Adrenal gland (tissue), 12 donors: Measurements from ENCODE around the gene PHB1. TPM values are rescaled to one million over a fixed set of nuclear protein-coding genes. Genes with fewer than 3 reads are reported as not detected.

Experiments used
- DNase-seq, 7 donors: peaks; one replicate each; pipeline ENCODE4 v3.0.0-alpha.2; 2019 to 2020
- H3K27ac ChIP-seq, 5 donors: fragments of 200-600 bp; sonication (generic) in 4 of 5; 1 replicate in 3 of 5; 2 replicates in 2 of 5; pipeline versions ENCODE4 v1.5.1 to v1.8.0; 2016 to 2020; ENCODE audit warnings: mild to moderate bottlenecking in 1 of 5
- H3K27me3 ChIP-seq: fragments of 200-600 bp; 2 replicates; pipeline ENCODE4 v1.8.0; 2021
- H3K36me3 ChIP-seq, 2 donors: fragments of 200-600 bp; replicated peaks in 1 of 2; 1 replicate in 1 of 2; 2 replicates in 1 of 2; pipeline versions ENCODE4 v1.5.1 to v1.8.0; 2018 to 2022
- H3K4me1 ChIP-seq, 2 donors: fragments of 200-600 bp; replicated peaks in 1 of 2; 1 replicate in 1 of 2; 2 replicates in 1 of 2; pipeline versions ENCODE4 v1.5.1 to v1.8.0; 2018 to 2021
- H3K4me3 ChIP-seq, 4 donors: fragments of 200-600 bp; sonication (generic) in 3 of 4; one replicate each; pipeline ENCODE4 v1.5.1; 2016 to 2018
- H3K9me3 ChIP-seq, 3 donors: fragments of 200-600 bp; sonication (generic) in 1 of 3; replicated peaks in 1 of 3; 1 replicate in 2 of 3; 2 replicates in 1 of 3; pipeline versions ENCODE4 v1.5.1 to v1.8.0; 2016 to 2021
- POLR2A ChIP-seq, 2 donors: fragments of 450-650 bp; IDR thresholded peaks; one replicate each; pipeline ENCODE4 v1.6.1; 2017; ENCODE audit warnings: antibody characterized with exemption in 2 of 2, mild to moderate bottlenecking in 2 of 2, moderate library complexity in 1 of 2
- WGBS, 4 donors: extraction: QIAGEN DNeasy Blood & Tissue Kit in 2 of 4; methylation state at CpG; one replicate each; pipeline versions ENCODE4 v1.1.5 to v1.1.7; 2013 to 2017; 5-methylcytosine and 5-hydroxymethylcytosine counted together
- intact Hi-C, 2 donors: fragments of 100-400 bp; cut with DNase I; formaldehyde crosslinking; loops; one replicate each; pipeline versions ENCODE4 v1.14.1 to v1.15.0; 2022 to 2023
- polyA plus RNA-seq, 3 donors: library from polyadenylated mRNA; stranded (reverse); fragments of 200-250 nt in 2 of 3; fragments of 350-450 nt in 1 of 3; fragmentation: Illumina TruSeq in 1 of 3; extraction: RNeasy Lipid Tissue Mini Kit (QIAGEN cat#74804) in 1 of 3; gene quantifications; one replicate each; pipeline ENCODE4 v1.2.3, GENCODE V29; 2013 to 2014
- total RNA-seq, 9 donors: library from RNA; depleted of rRNA in 4 of 9; stranded (reverse); fragments of >200 nt in 4 of 9; fragments of 120-200 nt in 1 of 9; fragmentation: NEBNext Ultra II Directional in 1 of 9; extraction: Animal tissue kit (Norgen Biotek cat#: 25700) in 1 of 9; gene quantifications; one replicate each; pipeline versions ENCODE4 v1.1.0 to v1.2.4, GENCODE V29; 2013 to 2023
- TF ChIP-seq, protein P1 (sequence below), 6 experiments: fragments of 450-650 bp in 4 of 6; fragments of 200-600 bp in 2 of 6; sonication (generic) in 1 of 6; IDR thresholded peaks; 1 replicate in 5 of 6; 2 replicates in 1 of 6; pipeline versions ENCODE4 v1.5.1 to v1.8.0; 2016 to 2021; ENCODE audit warnings: antibody characterized with exemption in 6 of 6, mild to moderate bottlenecking in 2 of 6, moderate library complexity in 1 of 6
- donor health status: healthy with polysubstance abuse.
- donor health status: Bipolar disorder and iron deficiency.
- donor health status: DM: yes; HTN: yes; CAD: no.
- donor health status: DM: no; HTN: no; CAD: no.
- donor health status: DM: no; HTN: no; CAD: no.
- donor health status: DM: yes; HTN: yes; CAD: no.

Gene PHB1
- total and polyA plus RNA-seq, 12 donors, result 66.4 to 222 (median 123) TPM

DNA sequence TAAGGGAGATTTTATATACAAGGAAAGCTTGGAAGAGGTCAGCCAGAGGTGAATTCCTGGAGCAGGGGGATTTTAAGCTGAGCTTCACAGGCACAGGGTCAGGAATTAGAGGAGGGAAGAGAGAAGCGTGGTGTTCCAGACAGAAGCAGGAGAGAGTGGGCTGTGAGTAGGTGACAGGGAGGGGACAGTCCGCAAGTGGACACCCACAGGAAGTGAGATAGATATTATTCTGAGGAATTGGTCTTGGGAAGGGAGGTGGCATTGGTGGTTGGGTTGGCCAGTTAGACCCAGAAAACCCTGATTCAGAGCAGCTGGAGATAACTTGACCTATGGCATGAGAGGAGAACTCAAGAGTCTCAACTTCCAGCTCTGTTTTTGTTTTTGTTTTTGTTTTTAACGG, 14.7 kb downstream of the PHB1 start:
- 71 to 81% (median 79%) methylated on average over 3 of the region's 3 CpGs for WGBS, 4 donors
- Histone ChIP-seq H3K36me3 (peaks cover 0 to 14% of the 10 kb centered on the region in 2 donors), H3K27me3 (no peaks in the 10 kb centered on the region), H3K4me1 (peaks cover 0 to 1% of the 10 kb centered on the region in 2 donors), H3K4me3 (no peak overlapping the region), H3K9me3 (no peaks in the 10 kb centered on the region), H3K27ac (no peak overlapping the region)
- no peak for TF ChIP-seq POLR2A (IDR thresholded peaks at IDR 0.05)
- TF ChIP-seq, protein P1, sequence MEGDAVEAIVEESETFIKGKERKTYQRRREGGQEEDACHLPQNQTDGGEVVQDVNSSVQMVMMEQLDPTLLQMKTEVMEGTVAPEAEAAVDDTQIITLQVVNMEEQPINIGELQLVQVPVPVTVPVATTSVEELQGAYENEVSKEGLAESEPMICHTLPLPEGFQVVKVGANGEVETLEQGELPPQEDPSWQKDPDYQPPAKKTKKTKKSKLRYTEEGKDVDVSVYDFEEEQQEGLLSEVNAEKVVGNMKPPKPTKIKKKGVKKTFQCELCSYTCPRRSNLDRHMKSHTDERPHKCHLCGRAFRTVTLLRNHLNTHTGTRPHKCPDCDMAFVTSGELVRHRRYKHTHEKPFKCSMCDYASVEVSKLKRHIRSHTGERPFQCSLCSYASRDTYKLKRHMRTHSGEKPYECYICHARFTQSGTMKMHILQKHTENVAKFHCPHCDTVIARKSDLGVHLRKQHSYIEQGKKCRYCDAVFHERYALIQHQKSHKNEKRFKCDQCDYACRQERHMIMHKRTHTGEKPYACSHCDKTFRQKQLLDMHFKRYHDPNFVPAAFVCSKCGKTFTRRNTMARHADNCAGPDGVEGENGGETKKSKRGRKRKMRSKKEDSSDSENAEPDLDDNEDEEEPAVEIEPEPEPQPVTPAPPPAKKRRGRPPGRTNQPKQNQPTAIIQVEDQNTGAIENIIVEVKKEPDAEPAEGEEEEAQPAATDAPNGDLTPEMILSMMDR (IDR thresholded peaks at IDR 0.05), result no peak
- intact Hi-C loops, result loop anchor here in 1 of 2 donors (5.0 to 10.0 kb wide), 2 partner anchors 83 to 155 kb away; no protein-coding TSS in a partner anchor
- DNase-seq, result no peak

DNA sequence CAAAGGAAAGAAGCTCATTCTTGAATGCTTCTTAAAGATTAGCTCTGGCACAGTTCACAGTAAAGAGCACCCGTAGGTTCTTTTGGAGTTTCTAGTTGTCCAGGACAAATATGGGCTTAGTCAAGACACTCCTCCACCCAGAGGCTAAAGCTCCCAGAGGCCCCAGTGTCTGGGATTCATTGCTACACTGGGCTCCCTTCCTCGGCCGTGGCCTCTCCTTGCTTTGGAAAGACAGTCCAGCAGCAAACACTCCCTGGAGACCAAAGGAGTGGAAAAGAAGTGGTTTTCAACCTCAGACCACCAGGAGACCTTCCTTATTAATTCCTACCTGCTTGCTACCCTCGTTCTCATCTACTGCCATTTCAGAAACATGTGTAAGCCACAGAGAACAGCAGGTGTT, 17.1 kb downstream of the PHB1 start:
- DNase-seq, result no peak
- H3K9me3 ChIP-seq, result no peaks in the 10 kb centered on the region
- no peak overlapping the region for H3K27ac ChIP-seq
- 49 to 64% (median 58%) methylated on average over 4 of the region's 4 CpGs for WGBS, 4 donors
- intact Hi-C loops, result loop anchor here in 1 of 2 donors (5.0 kb wide), 1 partner anchor 80 kb away; no protein-coding TSS in a partner anchor
- no peak overlapping the region for H3K4me3 ChIP-seq
- no peak for TF ChIP-seq POLR2A (IDR thresholded peaks at IDR 0.05)
- TF ChIP-seq, protein P1 (IDR thresholded peaks at IDR 0.05), result no peak
- peaks cover 0 to 6% of the 10 kb centered on the region in 2 donors for H3K4me1 ChIP-seq
- no peaks in the 10 kb centered on the region for H3K36me3 ChIP-seq
- no peaks in the 10 kb centered on the region for H3K27me3 ChIP-seq

DNA sequence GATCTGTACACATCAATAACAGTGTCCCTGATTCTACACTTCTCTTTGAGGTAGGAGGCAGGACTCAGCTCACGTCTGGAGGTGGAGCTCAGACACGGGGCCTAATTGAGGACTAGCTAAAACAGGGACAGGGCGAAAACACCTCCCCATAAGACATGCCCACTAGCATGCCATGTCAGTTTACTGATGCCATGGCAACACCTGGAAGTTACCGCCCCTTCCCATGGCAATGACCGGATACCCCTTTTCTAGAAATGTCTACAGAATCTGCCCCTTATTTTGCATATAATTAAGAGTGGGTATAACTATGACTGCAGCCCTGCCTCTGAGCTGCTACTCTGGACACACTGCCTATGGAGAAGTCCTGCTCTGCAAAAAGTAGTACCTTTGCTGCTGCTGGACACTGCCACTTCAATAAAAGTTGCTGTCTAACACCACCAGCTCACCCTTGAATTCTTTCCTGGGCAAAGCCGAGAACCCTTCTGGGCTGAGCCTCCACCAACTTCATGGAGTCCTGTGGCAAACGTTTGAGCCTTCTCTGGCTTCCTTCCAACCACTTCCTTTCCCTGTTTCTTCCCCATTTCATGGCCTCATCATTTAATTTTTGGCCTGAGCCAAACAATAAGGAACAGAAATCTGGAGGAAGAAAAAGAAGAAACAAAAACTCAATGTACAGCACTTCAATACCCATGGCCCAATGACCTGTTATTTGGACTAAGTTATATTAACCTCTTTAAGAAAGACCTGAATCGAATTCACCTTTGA, 21.0 kb downstream of the PHB1 start:
- Histone ChIP-seq H3K4me1 (peaks cover 0 to 30% of the 10 kb centered on the region in 2 donors), H3K27ac (no peak overlapping the region)

More for the DNA sequence above, 21.0 kb downstream of the PHB1 start:
- 67 to 79% (median 70%) methylated on average over 8 of the region's 8 CpGs for WGBS, 4 donors
- intact Hi-C loops, result loop anchor here in 1 of 2 donors (2.0 kb wide), 1 partner anchor 79 kb away; no protein-coding TSS in a partner anchor
- Histone ChIP-seq H3K9me3 (no peaks in the 10 kb centered on the region), H3K36me3 (no peaks in the 10 kb centered on the region), H3K27me3 (no peaks in the 10 kb centered on the region), H3K4me3 (no peak overlapping the region)
- peak in 1 of 7 donors; percentile 25 for DNase-seq
- TF ChIP-seq, protein P1 (IDR thresholded peaks at IDR 0.05), result no peak
